Smooth muscle cell (in vitro differentiated cells): ENCODE measurements around the gene GORAB. TPM values are rescaled to one million over a fixed set of nuclear protein-coding genes. Genes with fewer than 3 reads are reported as not detected.

ENCODE experiments used
- DNase-seq: peaks from one replicate; lab custom pipeline; 2025; ENCODE audit not compliant: unreplicated experiment; lab: John Stamatoyannopoulos, UW
- H2AFZ ChIP-seq: fragments of 200-600 bp; sonication (generic); 2 replicates; pipeline ENCODE4 v1.6.0; 2016; ENCODE audit warnings: antibody characterized with exemption, low read depth, mild to moderate bottlenecking
- H3F3A ChIP-seq: fragments of 200-600 bp; sonication (generic); 2 replicates; pipeline ENCODE4 v1.6.0; 2017; ENCODE audit warnings: antibody characterized with exemption, low read depth
- H3K27ac ChIP-seq: fragments of 200-600 bp; sonication (generic); 2 replicates; pipeline ENCODE4 v1.5.1; 2016; ENCODE audit warnings: low read depth, mild to moderate bottlenecking
- H3K27me3 ChIP-seq: fragments of 200-600 bp; sonication (generic); 2 replicates; pipeline ENCODE4 v1.6.1; 2016; ENCODE audit warnings: low read depth, mild to moderate bottlenecking
- H3K36me3 ChIP-seq: fragments of 200-600 bp; sonication (generic); 2 replicates; pipeline ENCODE4 v1.5.1; 2016; ENCODE audit warnings: low read depth
- H3K4me1 ChIP-seq: fragments of 200-600 bp; sonication (generic); 2 replicates; pipeline ENCODE4 v1.5.1; 2016; ENCODE audit warnings: low read depth
- H3K4me2 ChIP-seq: fragments of 200-600 bp; sonication (generic); 2 replicates; pipeline ENCODE4 v1.6.0; 2016; ENCODE audit warnings: mild to moderate bottlenecking
- H3K4me3 ChIP-seq: fragments of 200-600 bp; sonication (generic); 2 replicates; pipeline ENCODE4 v1.5.1; 2016; ENCODE audit warnings: mild to moderate bottlenecking
- H3K79me2 ChIP-seq: fragments of 200-600 bp; sonication (generic); 2 replicates; pipeline ENCODE4 v1.6.0; 2016; ENCODE audit warnings: low read depth, mild to moderate bottlenecking
- H3K9ac ChIP-seq: fragments of 200-600 bp; sonication (generic); 2 replicates; pipeline ENCODE4 v1.6.0; 2016; ENCODE audit warnings: low read depth
- H3K9me3 ChIP-seq: fragments of 200-600 bp; sonication (generic); replicated peaks from 2 replicates; pipeline ENCODE4 v1.5.1; 2016; ENCODE audit warnings: low read depth
- H4K20me1 ChIP-seq: fragments of 200-600 bp; sonication (generic); 2 replicates; pipeline ENCODE4 v1.6.0; 2016; ENCODE audit warnings: low read depth
- WGBS: methylation state at CpG from one replicate; pipeline ENCODE4 v1.1.7; 2016; ENCODE audit warnings: low lambda C conversion rate; 5-methylcytosine and 5-hydroxymethylcytosine counted together
- polyA plus RNA-seq: library from polyadenylated mRNA; unstranded; fragments of >200 nt; fragmentation: Nextera tagmentation; extraction: Ambion mirVana; gene quantifications from 2 replicates; pipeline ENCODE4 v1.2.1, GENCODE V29; 2016
- total RNA-seq: library from RNA; depleted of rRNA; stranded (reverse); fragments of >200 nt; gene quantifications from 2 replicates; pipeline ENCODE4 v1.2.3, GENCODE V29; 2014
- TF ChIP-seq, protein P1 (sequence below): fragments of 200-600 bp; sonication (generic); IDR thresholded peaks from 2 replicates; pipeline ENCODE4 v1.5.1; 2017; ENCODE audit warnings: borderline replicate concordance, mild to moderate bottlenecking, antibody characterized with exemption; ENCODE audit not compliant: insufficient read depth, poor library complexity, severe bottlenecking

GORAB gene
- total and polyA plus RNA-seq, 2 experiments from 2014 or later = 5.7 to 17.6 TPM

DNA sequence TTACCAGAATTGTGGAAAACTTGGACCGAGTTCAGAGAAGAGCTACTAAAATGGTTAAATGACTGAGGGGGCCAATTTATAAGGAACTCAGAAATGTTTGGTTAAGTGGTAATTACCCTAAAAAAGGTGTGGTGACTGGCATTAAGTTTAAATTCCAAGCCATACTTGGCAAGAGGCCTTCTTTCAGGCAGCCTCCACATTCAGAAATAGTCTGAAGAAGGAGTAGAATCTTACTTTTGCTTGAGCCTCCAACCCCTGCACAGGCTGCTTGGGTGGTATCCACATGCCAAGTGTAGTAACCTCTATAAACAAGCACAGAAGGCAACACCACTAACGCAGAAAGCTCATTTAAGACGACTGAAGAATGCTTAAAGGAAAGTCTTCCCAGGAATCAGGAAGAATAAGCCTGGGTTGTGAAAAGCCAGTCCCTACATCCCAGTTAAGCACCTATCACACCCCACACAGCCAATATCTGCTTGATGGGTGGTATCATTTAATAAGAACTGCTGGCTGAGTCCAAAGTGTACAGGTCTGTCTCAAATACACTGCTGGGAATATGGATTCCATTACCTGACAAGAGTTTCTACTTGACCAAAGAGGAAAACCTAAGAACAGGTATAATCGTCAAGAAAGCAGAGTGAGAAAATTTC is 13.7 kb upstream of the GORAB start:
- no peak overlapping the region for H3K9ac ChIP-seq
- H3K79me2 ChIP-seq = no peaks in the 10 kb centered on the region
- no peaks in the 10 kb centered on the region for H3K4me1 ChIP-seq
- no peak overlapping the region for H3K4me2 ChIP-seq
- no peak for DNase-seq
- TF ChIP-seq, protein P1, sequence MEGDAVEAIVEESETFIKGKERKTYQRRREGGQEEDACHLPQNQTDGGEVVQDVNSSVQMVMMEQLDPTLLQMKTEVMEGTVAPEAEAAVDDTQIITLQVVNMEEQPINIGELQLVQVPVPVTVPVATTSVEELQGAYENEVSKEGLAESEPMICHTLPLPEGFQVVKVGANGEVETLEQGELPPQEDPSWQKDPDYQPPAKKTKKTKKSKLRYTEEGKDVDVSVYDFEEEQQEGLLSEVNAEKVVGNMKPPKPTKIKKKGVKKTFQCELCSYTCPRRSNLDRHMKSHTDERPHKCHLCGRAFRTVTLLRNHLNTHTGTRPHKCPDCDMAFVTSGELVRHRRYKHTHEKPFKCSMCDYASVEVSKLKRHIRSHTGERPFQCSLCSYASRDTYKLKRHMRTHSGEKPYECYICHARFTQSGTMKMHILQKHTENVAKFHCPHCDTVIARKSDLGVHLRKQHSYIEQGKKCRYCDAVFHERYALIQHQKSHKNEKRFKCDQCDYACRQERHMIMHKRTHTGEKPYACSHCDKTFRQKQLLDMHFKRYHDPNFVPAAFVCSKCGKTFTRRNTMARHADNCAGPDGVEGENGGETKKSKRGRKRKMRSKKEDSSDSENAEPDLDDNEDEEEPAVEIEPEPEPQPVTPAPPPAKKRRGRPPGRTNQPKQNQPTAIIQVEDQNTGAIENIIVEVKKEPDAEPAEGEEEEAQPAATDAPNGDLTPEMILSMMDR = no peak
- H4K20me1 ChIP-seq = no peaks in the 10 kb centered on the region
- H3K36me3 ChIP-seq = no peaks in the 10 kb centered on the region
- H3F3A ChIP-seq = no peaks in the 10 kb centered on the region
- WGBS = 83% methylated on average over 4 of the region's 4 CpGs
- no peaks in the 10 kb centered on the region for H3K9me3 ChIP-seq
- no peaks in the 10 kb centered on the region for H3K27me3 ChIP-seq
- no peak overlapping the region for H3K27ac ChIP-seq
- no peak overlapping the region for H2AFZ ChIP-seq
- H3K4me3 ChIP-seq = no peak overlapping the region

GRCh38 chr1:170518965-170519364 is 13.0 kb upstream of the GORAB start:
- H2AFZ ChIP-seq = no peak overlapping the region
- WGBS = 73% methylated on average over 3 of the region's 3 CpGs
- no peaks in the 10 kb centered on the region for H3K79me2 ChIP-seq
- H3K4me3 ChIP-seq = no peak overlapping the region
- no peaks in the 10 kb centered on the region for H4K20me1 ChIP-seq
- no peak for DNase-seq
- H3K4me1 ChIP-seq = no peaks in the 10 kb centered on the region
- TF ChIP-seq, protein P1 = no peak
- H3K9ac ChIP-seq = no peak overlapping the region
- H3K36me3 ChIP-seq = no peaks in the 10 kb centered on the region
- no peaks in the 10 kb centered on the region for H3K27me3 ChIP-seq
- H3K27ac ChIP-seq = no peak overlapping the region
- H3K9me3 ChIP-seq = no peaks in the 10 kb centered on the region
- H3F3A ChIP-seq = no peaks in the 10 kb centered on the region
- no peak overlapping the region for H3K4me2 ChIP-seq

DNA sequence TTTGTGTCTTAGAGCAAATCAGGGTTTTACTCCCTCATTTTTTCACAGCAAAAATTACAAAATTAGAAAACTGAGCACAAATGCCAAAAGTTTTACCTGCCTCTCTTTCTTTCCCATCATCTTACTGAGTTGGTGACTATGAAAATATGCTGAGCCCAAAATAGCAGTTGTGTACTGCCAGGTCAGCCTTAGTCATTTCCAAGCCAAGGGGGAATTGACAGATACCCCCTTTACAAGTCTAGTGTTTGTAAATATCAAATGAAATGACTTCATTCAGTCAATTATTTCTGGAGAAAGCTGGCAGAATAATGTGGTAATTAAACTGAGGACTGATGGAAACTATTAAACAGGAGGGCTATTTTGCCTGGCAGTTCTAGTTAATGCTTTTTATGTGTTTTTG is 11.4 kb upstream of the GORAB start:
- TF ChIP-seq, protein P1 = no peak
- Histone ChIP-seq H3K4me1 (no peaks in the 10 kb centered on the region), H4K20me1 (no peaks in the 10 kb centered on the region), H3F3A (no peaks in the 10 kb centered on the region), H3K9me3 (no peaks in the 10 kb centered on the region), H3K27ac (no peak overlapping the region), H3K36me3 (no peaks in the 10 kb centered on the region), H2AFZ (peak overlapping the region; percentile 10), H3K9ac (no peak overlapping the region), H3K4me2 (no peak overlapping the region), H3K27me3 (peaks cover 4% of the 10 kb centered on the region), H3K79me2 (no peaks in the 10 kb centered on the region), H3K4me3 (no peak overlapping the region)
- DNase-seq = no peak

GRCh38 chr1:170521818-170522217 is 10.1 kb upstream of the GORAB start:
- Histone ChIP-seq H3F3A (no peaks in the 10 kb centered on the region), H3K4me1 (no peaks in the 10 kb centered on the region), H4K20me1 (no peaks in the 10 kb centered on the region), H2AFZ (no peak overlapping the region), H3K9ac (no peak overlapping the region), H3K36me3 (no peaks in the 10 kb centered on the region), H3K4me3 (no peak overlapping the region), H3K27ac (no peak overlapping the region), H3K4me2 (no peak overlapping the region), H3K79me2 (no peaks in the 10 kb centered on the region), H3K9me3 (no peaks in the 10 kb centered on the region), H3K27me3 (peaks cover 4% of the 10 kb centered on the region)
- TF ChIP-seq, protein P1 = no peak
- no peak for DNase-seq
